H9 (cell line): ENCODE results near the gene TBXAS1. TPM values are rescaled to one million over a fixed set of nuclear protein-coding genes. Genes with fewer than 3 reads are reported as not detected.

ENCODE experiments used
- DNase-seq: peaks from one replicate; pipeline ENCODE4 v3.0.0-alpha.2; 2017
- H2AFZ ChIP-seq: one replicate; pipeline ENCODE4 v1.6.1; 2013; ENCODE audit warnings: mild to moderate bottlenecking, low read length, control low read depth, moderate library complexity
- H2AK5ac ChIP-seq: 2 replicates; pipeline ENCODE4 v1.6.1; 2013; ENCODE audit warnings: low read length, control low read depth, mixed read lengths; ENCODE audit not compliant: insufficient read length
- H2BK120ac ChIP-seq: one replicate; pipeline ENCODE4 v1.6.1; 2013; ENCODE audit warnings: low read depth, mild to moderate bottlenecking, low read length, control low read depth, inconsistent platforms; ENCODE audit not compliant: poor library complexity, severe bottlenecking
- H2BK12ac ChIP-seq: 2 replicates; pipeline ENCODE4 v1.6.1; 2013; ENCODE audit warnings: low read length, control low read depth, mixed read lengths, low read depth; ENCODE audit not compliant: insufficient read length
- H2BK15ac ChIP-seq: 2 replicates; pipeline ENCODE4 v1.6.1; 2013; ENCODE audit warnings: low read depth, low read length, control low read depth
- H2BK20ac ChIP-seq: one replicate; pipeline ENCODE4 v1.6.1; 2013; ENCODE audit warnings: low read depth, mild to moderate bottlenecking, low read length, control low read depth, inconsistent platforms; ENCODE audit not compliant: poor library complexity, severe bottlenecking
- H2BK5ac ChIP-seq: 2 replicates; pipeline ENCODE4 v1.6.1; 2013; ENCODE audit warnings: low read length, control low read depth, mixed read lengths; ENCODE audit not compliant: insufficient read length
- H3K14ac ChIP-seq: 2 replicates; pipeline ENCODE4 v1.6.1; 2013; ENCODE audit warnings: low read length, control low read depth; ENCODE audit not compliant: insufficient read depth
- H3K18ac ChIP-seq: 2 replicates; pipeline ENCODE4 v1.6.1; 2013; ENCODE audit warnings: low read depth, mild to moderate bottlenecking, mixed read lengths, low read length, control low read depth; ENCODE audit not compliant: insufficient read length
- H3K23ac ChIP-seq: 2 replicates; pipeline ENCODE4 v1.6.1; 2013; ENCODE audit warnings: low read length, control low read depth, mixed read lengths, low read depth; ENCODE audit not compliant: insufficient read length
- H3K23me2 ChIP-seq: 2 replicates; pipeline ENCODE4 v1.6.1; 2013; ENCODE audit warnings: low read depth, mild to moderate bottlenecking, mixed read lengths, low read length, control low read depth; ENCODE audit not compliant: insufficient read length, poor library complexity, severe bottlenecking
- H3K27ac ChIP-seq: 2 replicates; pipeline ENCODE4 v1.5.1; 2013; ENCODE audit warnings: low read length, control low read depth, mixed read lengths, low read depth; ENCODE audit not compliant: insufficient read length
- H3K27me3 ChIP-seq: 2 replicates; pipeline ENCODE4 v1.6.1; 2013; ENCODE audit warnings: low read length, control low read depth, inconsistent platforms; ENCODE audit not compliant: insufficient read depth
- H3K4ac ChIP-seq: 2 replicates; pipeline ENCODE4 v1.6.1; 2013; ENCODE audit warnings: low read depth, mild to moderate bottlenecking, control low read depth, inconsistent platforms, low read length, moderate library complexity
- H3K4me1 ChIP-seq: 2 replicates; pipeline ENCODE4 v1.6.1; 2013; ENCODE audit warnings: low read length, control low read depth, inconsistent platforms; ENCODE audit not compliant: insufficient read depth
- H3K4me2 ChIP-seq: 2 replicates; pipeline ENCODE4 v1.6.1; 2013; ENCODE audit warnings: low read length, control low read depth, mixed read lengths; ENCODE audit not compliant: insufficient read length, insufficient read depth
- H3K56ac ChIP-seq: 2 replicates; pipeline ENCODE4 v1.6.1; 2013; ENCODE audit warnings: low read depth, mild to moderate bottlenecking, mixed read lengths, low read length, control low read depth; ENCODE audit not compliant: insufficient read length
- H3K79me1 ChIP-seq: 2 replicates; pipeline ENCODE4 v1.6.1; 2013; ENCODE audit warnings: low read depth, mild to moderate bottlenecking, moderate library complexity, low read length, control low read depth, inconsistent platforms; ENCODE audit not compliant: insufficient read depth, poor library complexity, severe bottlenecking
- H3K79me2 ChIP-seq: 2 replicates; pipeline ENCODE4 v1.6.1; 2013; ENCODE audit warnings: low read length, control low read depth, inconsistent platforms; ENCODE audit not compliant: insufficient read depth
- H3K9ac ChIP-seq: 2 replicates; pipeline ENCODE4 v1.6.1; 2013; ENCODE audit warnings: low read length, control low read depth, mixed read lengths; ENCODE audit not compliant: insufficient read length; ENCODE audit errors: extremely low read depth
- H3K9me3 ChIP-seq: one replicate; pipeline ENCODE4 v1.6.1; 2013; ENCODE audit warnings: low read depth, low read length, inconsistent platforms; ENCODE audit not compliant: control insufficient read depth
- H3T11ph ChIP-seq: one replicate; pipeline ENCODE4 v1.6.1; 2013; ENCODE audit warnings: mild to moderate bottlenecking, low read length, control low read depth, inconsistent platforms
- H4K20me1 ChIP-seq: one replicate; pipeline ENCODE4 v1.6.1; 2013; ENCODE audit not compliant: control insufficient read depth, insufficient read length, insufficient read depth
- H4K5ac ChIP-seq: 2 replicates; pipeline ENCODE4 v1.6.1; 2013; ENCODE audit warnings: low read depth, mild to moderate bottlenecking, mixed read lengths, low read length, control low read depth; ENCODE audit not compliant: insufficient read length
- H4K8ac ChIP-seq: replicated peaks from 2 replicates; pipeline ENCODE4 v1.6.1; 2013; ENCODE audit warnings: low read length, control low read depth, mixed read lengths, low read depth; ENCODE audit not compliant: insufficient read length
- H4K91ac ChIP-seq: 2 replicates; pipeline ENCODE4 v1.6.1; 2013; ENCODE audit warnings: low read depth, mild to moderate bottlenecking, moderate library complexity, mixed read lengths, low read length, control low read depth; ENCODE audit not compliant: insufficient read length
- H3K27ac Mint-ChIP-seq, 3 experiments: 2 replicates in 2 of 3; 3 replicates in 1 of 3; pipeline ENCODE4 v1.8.0; 2020 to 2021; ENCODE audit warnings: mixed read lengths in 3 of 3, mild to moderate bottlenecking in 1 of 3, moderate library complexity in 1 of 3
- H3K27me3 Mint-ChIP-seq: 2 replicates; pipeline ENCODE4 v1.8.0; 2021; ENCODE audit warnings: low read depth, mild to moderate bottlenecking, moderate library complexity, mixed read lengths
- H3K36me3 Mint-ChIP-seq, 3 experiments: 2 replicates in 2 of 3; 3 replicates in 1 of 3; pipeline ENCODE4 v1.8.0; 2020 to 2021; ENCODE audit warnings: low read depth in 3 of 3, mixed read lengths in 3 of 3; ENCODE audit not compliant: insufficient read depth in 1 of 3
- H3K4me1 Mint-ChIP-seq, 2 experiments: 2 replicates each; pipeline ENCODE4 v1.8.0; 2020; ENCODE audit warnings: mixed read lengths in 2 of 2
- H3K4me3 Mint-ChIP-seq, 2 experiments: 2 replicates in 1 of 2; 3 replicates in 1 of 2; pipeline ENCODE4 v1.8.0; 2020 to 2021; ENCODE audit warnings: mild to moderate bottlenecking in 2 of 2, mixed read lengths in 2 of 2, moderate library complexity in 1 of 2
- H3K9me3 Mint-ChIP-seq, 2 experiments: 2 replicates in 1 of 2; 3 replicates in 1 of 2; pipeline ENCODE4 v1.8.0; 2020; ENCODE audit warnings: mild to moderate bottlenecking in 2 of 2, mixed read lengths in 2 of 2, moderate library complexity in 1 of 2
- CTCF ChIP-seq: fragments of 200-600 bp; sonication (generic); conservative IDR thresholded peaks from 3 replicates; pipeline ENCODE4 v1.8.0; 2021; ENCODE audit warnings: antibody characterized with exemption, mild to moderate bottlenecking
- WGBS: extraction: QIAGEN DNeasy Blood & Tissue Kit; methylation state at CpG from one replicate; pipeline ENCODE4 v1.1.7; 2013; ENCODE audit warnings: missing lambda C conversion rate, low lambda C conversion rate, mixed read lengths; ENCODE audit not compliant: insufficient read length; ENCODE audit errors: extremely low coverage; 5-methylcytosine and 5-hydroxymethylcytosine counted together
- total RNA-seq: library from RNA; stranded (reverse); gene quantifications from 2 replicates; pipeline ENCODE4 v1.2.1, GENCODE V29; 2021

The TBXAS1 gene
- total RNA-seq, 1 experiment from 2014 or later: 0.39 TPM

GRCh38 chr7:139840776-139841175 is 11.7 kb downstream of the TBXAS1 start:
- Histone ChIP-seq H4K20me1 (no peaks in the 10 kb centered on the region), H2BK12ac (no peak overlapping the region), H3K23me2 (no peaks in the 10 kb centered on the region), H3K27ac (no peak overlapping the region), H3K9ac (no peak overlapping the region), H4K8ac (no peak overlapping the region), H3K14ac (no peak overlapping the region), H2AK5ac (no peak overlapping the region), H3K18ac (no peak overlapping the region), H2BK15ac (no peak overlapping the region), H2BK120ac (no peak overlapping the region), H2BK20ac (no peak overlapping the region), H3K23ac (no peak overlapping the region), H3K27me3 (no peaks in the 10 kb centered on the region), H2AFZ (no peak overlapping the region), H3K79me1 (no peaks in the 10 kb centered on the region), H3K4me1 (no peaks in the 10 kb centered on the region), H3K4me2 (no peak overlapping the region), H3K9me3 (no peaks in the 10 kb centered on the region), H3T11ph (no peak overlapping the region), H3K56ac (no peak overlapping the region), H4K5ac (no peak overlapping the region), H3K79me2 (no peaks in the 10 kb centered on the region), H3K4ac (no peak overlapping the region), H2BK5ac (no peak overlapping the region), H4K91ac (no peak overlapping the region)
- H3K36me3 Mint-ChIP-seq: peaks cover 0 to 10% (median 0%) of the 10 kb centered on the region in 3 experiments; a peak in 2 of 7 replicates
- no peaks in the 10 kb centered on the region for H3K4me1 Mint-ChIP-seq
- TF ChIP-seq CTCF: no peak
- no peaks in the 10 kb centered on the region; the same call in none of the 2 replicates for H3K27me3 Mint-ChIP-seq
- no peak overlapping the region for H3K27ac Mint-ChIP-seq
- WGBS: no CpG with 5 or more reads among the region's 13 CpGs
- no peak for DNase-seq
- no peak overlapping the region for H3K4me3 Mint-ChIP-seq
- peaks cover 6 to 18% of the 10 kb centered on the region in 2 experiments for H3K9me3 Mint-ChIP-seq
